ENCODE measurements around the gene NIN. TPM values are rescaled to one million over a fixed set of nuclear protein-coding genes. Genes with fewer than 3 reads are reported as not detected.
"Not testable (repeated sequence)": the region's sequence is repeated elsewhere in the genome, so short reads cannot be mapped to it uniquely, and the experiment has no call there.

NIN gene
- total RNA-seq, 1 experiment from 2014 or later = 16.0 TPM

- no peak for DNase-seq (ENCODE audit: low read depth)
Observed at GRCh38 chr14:50717811-50718210, 113.2 kb downstream of the NIN start.

GRCh38 chr14:50714450-50715073, 116.4 kb downstream of the NIN start:
- DNase-seq (ENCODE audit: low read depth) = peak; percentile 46

- no peak for DNase-seq (ENCODE audit: low read depth)
Observed at GRCh38 chr14:50711043-50711442, 119.9 kb downstream of the NIN start.

- DNase-seq (ENCODE audit: low read depth) = no peak
Observed at GRCh38 chr14:50705026-50705593, 125.9 kb downstream of the NIN start.

GRCh38 chr14:50704454-50705010, 126.4 kb downstream of the NIN start:
- no peak for DNase-seq (ENCODE audit: low read depth)

- no peak for DNase-seq (ENCODE audit: low read depth)
Observed at GRCh38 chr14:50697659-50698290, 133.2 kb downstream of the NIN start.

- DNase-seq (ENCODE audit: low read depth) = not testable (repeated sequence)
Observed at GRCh38 chr14:50694260-50694659, 136.7 kb downstream of the NIN start.

- DNase-seq (ENCODE audit: low read depth) = no peak
Observed at GRCh38 chr14:50688875-50689274, 142.1 kb downstream of the NIN start.

- DNase-seq (ENCODE audit: low read depth) = no peak
Observed at GRCh38 chr14:50679674-50680073, 151.3 kb downstream of the NIN start.

- DNase-seq (ENCODE audit: low read depth) = no peak
Observed at GRCh38 chr14:50678163-50678562, 152.8 kb downstream of the NIN start.

GRCh38 chr14:50677527-50678063, 153.4 kb downstream of the NIN start:
- peak; percentile 49 for DNase-seq (ENCODE audit: low read depth)

GRCh38 chr14:50676814-50677516, 154.0 kb downstream of the NIN start:
- no peak for DNase-seq (ENCODE audit: low read depth)

GRCh38 chr14:50675597-50675996, 155.4 kb downstream of the NIN start:
- peak; percentile 5 for DNase-seq (ENCODE audit: low read depth)

- DNase-seq (ENCODE audit: low read depth) = no peak
Observed at GRCh38 chr14:50670866-50671256, 160.1 kb downstream of the NIN start.

- DNase-seq (ENCODE audit: low read depth) = peak; percentile 18
Observed at GRCh38 chr14:50670196-50670865, 160.6 kb downstream of the NIN start.

Other genes starting within 250 kb of the NIN start
- gene SAV1, start 162.9 kb downstream of the NIN start, total RNA-seq (2014; rRNA removed; shearing (Covaris generic)) = 9.2 and 14.1 TPM in 2 replicates
- not detected in 2 replicates for gene ABHD12B, start 40.9 kb upstream of the NIN start, total RNA-seq (2014; rRNA removed; shearing (Covaris generic))
- 44.9 and 75.8 TPM in 2 replicates for gene PYGL, start 113.3 kb upstream of the NIN start, total RNA-seq (2014; rRNA removed; shearing (Covaris generic))